GM13976 (cell line): ENCODE data around the gene FN1.

Source experiments
- DNase-seq: peaks from one replicate; pipeline ENCODE4 v3.0.0; 2012; ENCODE audit warnings: low spot score
- in situ Hi-C: fragments of 300-500 bp; cut with MboI; formaldehyde crosslinking; loops from one replicate; pipeline ENCODE4 v1.12.0; 2022; ENCODE audit warnings: low sequenced_read_pairs, mixed read lengths, inconsistent platforms; ENCODE audit not compliant: unreplicated experiment
- TF ChIP-seq, protein P1 (sequence below): IDR thresholded peaks from 2 replicates; pipeline ENCODE4 v1.5.1; 2012; ENCODE audit warnings: borderline replicate concordance, mild to moderate bottlenecking; ENCODE audit not compliant: insufficient read depth; ENCODE audit errors: extremely low read depth, missing control alignments, control extremely low read depth

FN1 gene

DNA sequence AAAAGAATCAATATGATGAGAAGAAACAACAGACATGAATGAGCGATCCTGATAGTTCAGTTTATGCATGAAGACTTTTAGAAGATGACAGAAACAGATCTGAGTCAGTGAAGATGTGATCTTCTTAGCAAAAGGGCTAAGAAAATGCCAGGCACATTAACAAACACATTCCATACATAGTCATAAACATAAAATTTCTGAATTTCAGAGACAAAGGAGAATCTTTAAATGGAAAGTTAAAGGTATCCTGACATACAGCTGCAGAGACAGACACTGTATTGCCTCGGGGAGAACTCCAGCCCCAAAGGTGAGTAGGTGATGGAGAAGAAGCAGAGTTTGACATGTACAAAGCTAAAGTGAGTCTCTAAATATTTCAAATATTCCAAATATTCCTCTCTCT lies 40.6 kb upstream of the FN1 start:
- no peak for DNase-seq
- TF ChIP-seq, protein P1, sequence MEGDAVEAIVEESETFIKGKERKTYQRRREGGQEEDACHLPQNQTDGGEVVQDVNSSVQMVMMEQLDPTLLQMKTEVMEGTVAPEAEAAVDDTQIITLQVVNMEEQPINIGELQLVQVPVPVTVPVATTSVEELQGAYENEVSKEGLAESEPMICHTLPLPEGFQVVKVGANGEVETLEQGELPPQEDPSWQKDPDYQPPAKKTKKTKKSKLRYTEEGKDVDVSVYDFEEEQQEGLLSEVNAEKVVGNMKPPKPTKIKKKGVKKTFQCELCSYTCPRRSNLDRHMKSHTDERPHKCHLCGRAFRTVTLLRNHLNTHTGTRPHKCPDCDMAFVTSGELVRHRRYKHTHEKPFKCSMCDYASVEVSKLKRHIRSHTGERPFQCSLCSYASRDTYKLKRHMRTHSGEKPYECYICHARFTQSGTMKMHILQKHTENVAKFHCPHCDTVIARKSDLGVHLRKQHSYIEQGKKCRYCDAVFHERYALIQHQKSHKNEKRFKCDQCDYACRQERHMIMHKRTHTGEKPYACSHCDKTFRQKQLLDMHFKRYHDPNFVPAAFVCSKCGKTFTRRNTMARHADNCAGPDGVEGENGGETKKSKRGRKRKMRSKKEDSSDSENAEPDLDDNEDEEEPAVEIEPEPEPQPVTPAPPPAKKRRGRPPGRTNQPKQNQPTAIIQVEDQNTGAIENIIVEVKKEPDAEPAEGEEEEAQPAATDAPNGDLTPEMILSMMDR = no peak
- in situ Hi-C loops = no loop called here

DNA sequence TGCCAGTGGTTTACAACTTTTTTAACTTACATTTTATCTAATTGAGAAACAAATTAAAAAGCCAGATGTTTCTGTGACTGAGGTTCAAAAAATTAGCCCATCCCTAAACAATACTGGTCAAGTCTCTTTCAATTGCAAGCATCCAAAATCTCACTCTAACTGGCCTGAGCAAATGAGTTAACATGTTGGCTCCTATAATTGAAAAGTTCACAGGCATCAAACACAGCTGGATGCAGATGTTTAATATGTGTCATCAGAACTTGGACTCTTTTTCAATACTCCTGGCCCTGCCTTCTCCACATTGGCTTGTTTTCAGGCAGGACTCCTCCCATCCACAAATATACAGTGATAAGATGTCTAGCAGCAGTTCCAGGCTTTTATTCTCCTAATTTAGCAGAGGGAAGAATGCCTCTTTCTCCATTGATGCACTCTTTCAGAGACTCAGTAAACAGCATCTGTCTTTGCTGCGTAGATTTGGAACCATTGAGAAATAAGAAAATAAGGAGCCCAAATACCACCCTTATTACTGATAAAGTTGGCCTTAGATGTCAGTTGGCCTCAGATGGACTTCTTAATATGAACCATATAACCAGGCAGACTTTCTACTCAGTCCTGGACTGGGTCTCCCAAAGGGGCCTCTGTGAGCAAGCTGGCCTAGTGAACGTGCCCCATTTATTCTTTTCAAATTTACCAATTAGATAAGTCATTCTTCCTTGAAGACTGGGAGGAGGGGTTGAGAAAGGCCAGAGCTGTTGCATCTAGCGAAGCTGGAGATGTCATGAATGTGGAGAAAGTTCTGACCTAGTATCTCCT lies 30.4 kb upstream of the FN1 start:
- in situ Hi-C loops = no loop called here
- DNase-seq = no peak
- TF ChIP-seq, protein P1 = no peak

GRCh38 chr2:215465256-215465655 lies 29.4 kb upstream of the FN1 start:
- TF ChIP-seq, protein P1 = no peak
- DNase-seq = no peak
- in situ Hi-C loops = no loop called here

- no peak for DNase-seq
- TF ChIP-seq, protein P1 = no peak
- in situ Hi-C loops = no loop called here
Measured at GRCh38 chr2:215461836-215462532, 26.1 kb upstream of the FN1 start.

- no peak for DNase-seq
- TF ChIP-seq, protein P1 = no peak
- in situ Hi-C loops = no loop called here
Measured at GRCh38 chr2:215460682-215461382, 25.0 kb upstream of the FN1 start.

DNA sequence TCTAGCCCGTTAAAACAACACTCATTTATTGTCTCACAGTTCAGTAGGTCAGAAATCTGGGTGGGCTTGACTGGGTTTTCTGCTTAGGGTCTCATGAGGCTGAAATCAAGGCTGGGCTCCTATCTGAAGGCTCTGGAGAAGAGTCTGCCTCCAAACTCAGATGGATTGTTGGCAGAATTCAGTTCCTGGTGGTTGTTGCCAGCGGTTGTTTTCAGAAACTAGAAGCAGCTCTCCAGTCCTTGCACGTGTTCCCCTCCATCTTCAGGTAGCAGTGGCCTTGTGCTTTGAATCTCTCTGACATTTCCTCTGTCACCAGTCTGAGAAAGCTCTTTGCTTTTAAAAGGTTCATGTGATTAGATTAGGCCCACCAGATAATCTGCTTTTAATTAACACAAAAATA lies 20.1 kb upstream of the FN1 start:
- DNase-seq = no peak
- TF ChIP-seq, protein P1 = no peak
- in situ Hi-C loops = loop anchor here (10.0 kb wide), 1 partner anchor 479 kb away; no protein-coding TSS in a partner anchor
